ENCODE results near the gene TFF2. TPM values are rescaled to one million over a fixed set of nuclear protein-coding genes. Genes with fewer than 3 reads are reported as not detected.
A peak's percentile ranks its signal among the peaks of the same experiment; 100 is the strongest.

The TFF2 gene
- total RNA-seq, 4 donors from 2014 or later: 0.68 TPM; not detected in 3

- Histone ChIP-seq H3K4me1 (peaks cover 0 to 10% (median 1%) of the 10 kb centered on the region in 4 donors), H3K36me3 (no peaks in the 10 kb centered on the region), H3K4me3 (no peak overlapping the region), H3K9me3 (no peaks in the 10 kb centered on the region), H3K27ac (no peak overlapping the region), H3K27me3 (peaks cover 6% of the 10 kb centered on the region)
- no peak for DNase-seq
- intact Hi-C loops (cut with DNase I; ENCODE audit: low total_unique reads): no loop called here
- TF ChIP-seq CTCF (IDR thresholded peaks at IDR 0.05) (no peak), POLR2AphosphoS5 (IDR thresholded peaks at IDR 0.05) (no peak), EP300 (IDR thresholded peaks at IDR 0.05; ENCODE audit: low read depth) (no peak), POLR2A (IDR thresholded peaks at IDR 0.05) (no peak)
- in situ Hi-C loops (cut with MboI; ENCODE audit: low pct_ligation_motif_present in 1 of 4, low pct_unique_long_range_greater_than_20kb in 1 of 4, low sequenced_read_pairs in 3 of 4): no loop called here
- 80 to 93% methylated on average over 3 to 16 of the region's 17 CpGs for WGBS, 2 donors (ENCODE audit: low coverage in 1 of 2)
Observed at GRCh38 chr21:42338729-42339715, 11.8 kb downstream of the TFF2 start.

GRCh38 chr21:42337830-42338728 is 12.7 kb downstream of the TFF2 start:
- Histone ChIP-seq H3K4me1 (peaks cover 0 to 16% (median 1%) of the 10 kb centered on the region in 4 donors), H3K27ac (peak overlapping the region in 1 of 4 donors; percentile 17), H3K36me3 (no peaks in the 10 kb centered on the region), H3K27me3 (peaks cover 6% of the 10 kb centered on the region), H3K4me3 (no peak overlapping the region), H3K9me3 (no peaks in the 10 kb centered on the region)
- intact Hi-C loops (cut with DNase I; ENCODE audit: low total_unique reads) (no loop called here), in situ Hi-C loops (cut with MboI; ENCODE audit: low pct_ligation_motif_present in 1 of 4, low pct_unique_long_range_greater_than_20kb in 1 of 4, low sequenced_read_pairs in 3 of 4) (no loop called here)
- DNase-seq: peak; percentile 88
- no peak for TF ChIP-seq EP300 (IDR thresholded peaks at IDR 0.05; ENCODE audit: low read depth)
- peak; percentile 58 to 89 (median 70) for TF ChIP-seq CTCF (IDR thresholded peaks at IDR 0.05)
- WGBS, 2 donors (ENCODE audit: low coverage in 1 of 2): 44 to 45% methylated on average over 3 to 21 of the region's 23 CpGs

GRCh38 chr21:42337276-42337675 is 13.5 kb downstream of the TFF2 start:
- no peaks in the 10 kb centered on the region for H3K36me3 ChIP-seq
- WGBS, 2 donors (ENCODE audit: low coverage in 1 of 2): 67 to 68% methylated on average over 4 of the region's 4 CpGs
- in situ Hi-C loops (cut with MboI; ENCODE audit: low pct_ligation_motif_present in 1 of 4, low pct_unique_long_range_greater_than_20kb in 1 of 4, low sequenced_read_pairs in 3 of 4) (no loop called here), intact Hi-C loops (cut with DNase I; ENCODE audit: low total_unique reads) (no loop called here)
- H3K27ac ChIP-seq: peak overlapping the region in 1 of 4 donors; percentile 17
- H3K4me3 ChIP-seq: no peak overlapping the region
- TF ChIP-seq POLR2AphosphoS5 (IDR thresholded peaks at IDR 0.05): no peak
- peaks cover 6% of the 10 kb centered on the region for H3K27me3 ChIP-seq
- peaks cover 0 to 18% (median 4%) of the 10 kb centered on the region in 4 donors for H3K4me1 ChIP-seq
- no peak for DNase-seq
- H3K9me3 ChIP-seq: no peaks in the 10 kb centered on the region

GRCh38 chr21:42336054-42336453 is 14.7 kb downstream of the TFF2 start:
- DNase-seq: no peak
- TF ChIP-seq EP300 (IDR thresholded peaks at IDR 0.05; ENCODE audit: low read depth): no peak
- TF ChIP-seq POLR2AphosphoS5 (IDR thresholded peaks at IDR 0.05): no peak
- TF ChIP-seq CTCF (IDR thresholded peaks at IDR 0.05): no peak
- TF ChIP-seq POLR2A (IDR thresholded peaks at IDR 0.05): no peak
- no peak overlapping the region for H3K27ac ChIP-seq
- no peaks in the 10 kb centered on the region for H3K36me3 ChIP-seq
- H3K9me3 ChIP-seq: no peaks in the 10 kb centered on the region
- no peak overlapping the region for H3K4me3 ChIP-seq
- WGBS, 2 donors (ENCODE audit: low coverage in 1 of 2): 60 to 61% methylated on average over 5 to 10 of the region's 10 CpGs
- peaks cover 0 to 30% (median 7%) of the 10 kb centered on the region in 4 donors for H3K4me1 ChIP-seq
- in situ Hi-C loops (cut with MboI; ENCODE audit: low pct_ligation_motif_present in 1 of 4, low pct_unique_long_range_greater_than_20kb in 1 of 4, low sequenced_read_pairs in 3 of 4): no loop called here
- intact Hi-C loops (cut with DNase I; ENCODE audit: low total_unique reads): no loop called here
- peaks cover 6% of the 10 kb centered on the region for H3K27me3 ChIP-seq

Measured in transverse colon (tissue), 4 donors.